ENCODE data around the gene SSRP1. TPM values are rescaled to one million over a fixed set of nuclear protein-coding genes. Genes with fewer than 3 reads are reported as not detected.

Gene SSRP1
- total and polyA plus RNA-seq, 2 donors (not counting 1 experiment from before 2014, with no cell fraction given) = 52.7 to 94.1 TPM

DNA sequence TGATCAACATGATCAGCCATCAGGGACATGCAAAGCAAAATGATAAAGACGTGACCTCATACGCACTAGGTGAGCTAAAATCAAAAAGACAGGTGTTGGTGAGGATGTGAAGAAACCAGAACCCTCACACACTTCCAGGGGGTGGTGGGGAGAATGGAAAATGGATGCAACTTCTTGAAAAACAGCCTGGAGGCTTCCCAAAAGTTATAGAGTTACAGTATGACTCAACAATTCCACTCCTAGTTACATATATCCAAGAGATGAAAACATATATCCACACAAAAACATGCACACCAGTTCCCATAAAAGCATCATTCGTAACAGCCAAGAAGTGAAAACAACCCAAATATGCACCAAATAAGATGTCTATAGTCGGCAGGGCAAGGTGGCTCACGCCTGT, 56.6 kb downstream of the SSRP1 start:
- Histone ChIP-seq H3K27me3 (ENCODE audit: control insufficient read depth, insufficient read depth, low read length) (no peaks in the 10 kb centered on the region), H3K9me3 (ENCODE audit: control insufficient read depth, insufficient read depth, low read depth, low read length) (no peaks in the 10 kb centered on the region), H2AFZ (ENCODE audit: low read length) (no peak overlapping the region), H3K4me3 (replicated peaks in 1 of 4; ENCODE audit: control extremely low read depth in 1 of 4, insufficient read depth in 1 of 4, low read depth in 3 of 4, low read length in 4 of 4) (no peak overlapping the region), H4K20me1 (ENCODE audit: control insufficient read depth, extremely low read depth, insufficient read depth, low read length) (no peaks in the 10 kb centered on the region), H3K79me2 (ENCODE audit: control insufficient read depth, insufficient read depth, low read length) (no peaks in the 10 kb centered on the region), H3K4me2 (ENCODE audit: extremely low read depth, insufficient read depth, low read length) (no peak overlapping the region), H3K27ac (ENCODE audit: insufficient read depth, low read length) (peak overlapping the region; percentile 65), H3K4me1 (ENCODE audit: control insufficient read depth, extremely low read depth, insufficient read depth, low read length) (peaks cover 16% of the 10 kb centered on the region), H3K9ac (ENCODE audit: insufficient read depth, low read length) (no peak overlapping the region), H3K36me3 (ENCODE audit: control insufficient read depth, insufficient read depth, low read length) (no peaks in the 10 kb centered on the region)
- TF ChIP-seq, protein P1, sequence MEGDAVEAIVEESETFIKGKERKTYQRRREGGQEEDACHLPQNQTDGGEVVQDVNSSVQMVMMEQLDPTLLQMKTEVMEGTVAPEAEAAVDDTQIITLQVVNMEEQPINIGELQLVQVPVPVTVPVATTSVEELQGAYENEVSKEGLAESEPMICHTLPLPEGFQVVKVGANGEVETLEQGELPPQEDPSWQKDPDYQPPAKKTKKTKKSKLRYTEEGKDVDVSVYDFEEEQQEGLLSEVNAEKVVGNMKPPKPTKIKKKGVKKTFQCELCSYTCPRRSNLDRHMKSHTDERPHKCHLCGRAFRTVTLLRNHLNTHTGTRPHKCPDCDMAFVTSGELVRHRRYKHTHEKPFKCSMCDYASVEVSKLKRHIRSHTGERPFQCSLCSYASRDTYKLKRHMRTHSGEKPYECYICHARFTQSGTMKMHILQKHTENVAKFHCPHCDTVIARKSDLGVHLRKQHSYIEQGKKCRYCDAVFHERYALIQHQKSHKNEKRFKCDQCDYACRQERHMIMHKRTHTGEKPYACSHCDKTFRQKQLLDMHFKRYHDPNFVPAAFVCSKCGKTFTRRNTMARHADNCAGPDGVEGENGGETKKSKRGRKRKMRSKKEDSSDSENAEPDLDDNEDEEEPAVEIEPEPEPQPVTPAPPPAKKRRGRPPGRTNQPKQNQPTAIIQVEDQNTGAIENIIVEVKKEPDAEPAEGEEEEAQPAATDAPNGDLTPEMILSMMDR (conservative IDR thresholded peaks at IDR 0.05 in 1 of 2, IDR thresholded peaks at IDR 0.05 in 1 of 2; ENCODE audit: low read depth in 1 of 2, low read length in 2 of 2) = no peak
- TF ChIP-seq EZH2 (IDR thresholded peaks at IDR 0.05; ENCODE audit: low read length, missing control alignments) = no peak
- DNase-seq (ENCODE audit: low read depth in 2 of 2) = peak in 1 of 2 donors; percentile 80

DNA sequence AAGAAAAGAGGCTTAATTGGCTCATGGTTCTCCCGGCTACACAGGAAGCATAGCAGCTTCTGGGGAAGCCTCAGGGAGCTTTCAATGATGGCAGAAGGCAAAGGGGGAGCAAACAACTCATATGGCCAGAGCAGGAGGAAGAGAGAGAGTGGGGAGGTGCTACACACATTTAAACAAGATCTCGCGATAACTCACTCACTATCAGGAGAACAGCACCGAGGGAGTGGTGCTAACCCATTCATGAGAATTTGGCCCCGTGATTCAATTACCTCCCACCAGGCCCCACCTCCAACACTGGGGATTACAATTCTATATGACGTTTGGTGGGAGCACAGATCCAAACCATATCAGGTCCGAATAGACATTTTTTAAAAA, 57.0 kb downstream of the SSRP1 start:
- no peaks in the 10 kb centered on the region for H3K79me2 ChIP-seq (ENCODE audit: control insufficient read depth, insufficient read depth, low read length)
- no peaks in the 10 kb centered on the region for H3K9me3 ChIP-seq (ENCODE audit: control insufficient read depth, insufficient read depth, low read depth, low read length)
- no peak for TF ChIP-seq EZH2 (IDR thresholded peaks at IDR 0.05; ENCODE audit: low read length, missing control alignments)
- TF ChIP-seq, protein P1 (conservative IDR thresholded peaks at IDR 0.05 in 1 of 2, IDR thresholded peaks at IDR 0.05 in 1 of 2; ENCODE audit: low read depth in 1 of 2, low read length in 2 of 2) = no peak
- no peak overlapping the region for H3K9ac ChIP-seq (ENCODE audit: insufficient read depth, low read length)
- H3K4me3 ChIP-seq (replicated peaks in 1 of 4; ENCODE audit: control extremely low read depth in 1 of 4, insufficient read depth in 1 of 4, low read depth in 3 of 4, low read length in 4 of 4) = no peak overlapping the region
- no peaks in the 10 kb centered on the region for H3K27me3 ChIP-seq (ENCODE audit: control insufficient read depth, insufficient read depth, low read length)
- no peaks in the 10 kb centered on the region for H3K36me3 ChIP-seq (ENCODE audit: control insufficient read depth, insufficient read depth, low read length)
- no peak for DNase-seq (ENCODE audit: low read depth in 2 of 2)
- H4K20me1 ChIP-seq (ENCODE audit: control insufficient read depth, extremely low read depth, insufficient read depth, low read length) = no peaks in the 10 kb centered on the region
- H3K4me2 ChIP-seq (ENCODE audit: extremely low read depth, insufficient read depth, low read length) = no peak overlapping the region
- H3K27ac ChIP-seq (ENCODE audit: insufficient read depth, low read length) = peak overlapping the region; percentile 65
- H2AFZ ChIP-seq (ENCODE audit: low read length) = no peak overlapping the region
- H3K4me1 ChIP-seq (ENCODE audit: control insufficient read depth, extremely low read depth, insufficient read depth, low read length) = peaks cover 16% of the 10 kb centered on the region

DNA sequence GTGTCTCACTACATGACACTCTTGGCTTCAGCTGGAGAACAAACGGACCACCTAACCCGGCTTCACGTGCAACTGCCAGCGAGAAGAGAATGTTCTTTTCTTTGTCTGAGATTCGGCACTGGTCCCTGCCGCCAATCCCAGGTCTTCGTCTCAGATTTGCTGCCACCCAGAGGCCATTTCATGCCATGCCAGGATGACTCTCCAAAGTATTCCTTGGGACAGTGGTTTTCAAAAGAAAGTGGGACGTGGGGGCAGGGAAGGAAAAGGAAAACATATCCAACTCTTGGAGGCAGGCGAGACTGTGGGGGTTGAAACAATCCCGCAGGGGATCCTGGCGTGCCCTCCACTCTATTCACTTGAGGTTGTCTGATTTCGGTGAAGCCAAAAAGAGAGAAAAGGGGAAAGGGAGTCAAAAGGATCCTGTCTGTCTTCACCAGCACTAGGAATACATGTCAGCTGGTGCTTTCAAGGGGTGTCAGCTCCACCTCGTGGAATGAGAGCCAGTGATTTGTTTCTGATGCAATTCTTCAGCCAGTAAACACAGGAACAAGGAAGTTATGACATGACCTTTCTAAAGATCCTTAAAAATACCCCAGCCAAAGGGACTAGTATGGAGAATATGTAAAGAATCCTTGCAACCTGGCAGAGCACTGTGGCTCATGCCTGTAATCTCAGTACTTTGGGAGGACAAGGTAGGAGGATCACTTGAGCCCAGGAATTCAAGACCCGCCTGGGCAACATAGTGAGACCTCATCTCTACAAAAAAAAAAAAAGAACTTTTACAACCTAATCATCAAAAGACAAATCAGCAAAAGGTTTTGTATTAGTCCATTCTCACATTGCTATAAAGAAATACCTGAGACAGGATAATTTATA, 57.6 kb downstream of the SSRP1 start:
- DNase-seq (ENCODE audit: low read depth in 2 of 2) = peak; percentile 60 to 86

More for the DNA sequence above, 57.6 kb downstream of the SSRP1 start:
- H4K20me1 ChIP-seq (ENCODE audit: control insufficient read depth, extremely low read depth, insufficient read depth, low read length) = no peaks in the 10 kb centered on the region
- peak overlapping the region in 1 of 4 experiments; percentile 36 for H3K4me3 ChIP-seq (replicated peaks in 1 of 4; ENCODE audit: control extremely low read depth in 1 of 4, insufficient read depth in 1 of 4, low read depth in 3 of 4, low read length in 4 of 4)
- H3K9ac ChIP-seq (ENCODE audit: insufficient read depth, low read length) = peak overlapping the region; percentile 48
- H2AFZ ChIP-seq (ENCODE audit: low read length) = peak overlapping the region; percentile 93
- H3K27ac ChIP-seq (ENCODE audit: insufficient read depth, low read length) = peak overlapping the region; percentile 64
- peaks cover 16% of the 10 kb centered on the region for H3K4me1 ChIP-seq (ENCODE audit: control insufficient read depth, extremely low read depth, insufficient read depth, low read length)
- no peaks in the 10 kb centered on the region for H3K27me3 ChIP-seq (ENCODE audit: control insufficient read depth, insufficient read depth, low read length)
- no peaks in the 10 kb centered on the region for H3K79me2 ChIP-seq (ENCODE audit: control insufficient read depth, insufficient read depth, low read length)
- TF ChIP-seq, protein P1 (conservative IDR thresholded peaks at IDR 0.05 in 1 of 2, IDR thresholded peaks at IDR 0.05 in 1 of 2; ENCODE audit: low read depth in 1 of 2, low read length in 2 of 2) = peak; percentile 80 to 93
- TF ChIP-seq EZH2 (IDR thresholded peaks at IDR 0.05; ENCODE audit: low read length, missing control alignments) = no peak
- no peaks in the 10 kb centered on the region for H3K9me3 ChIP-seq (ENCODE audit: control insufficient read depth, insufficient read depth, low read depth, low read length)
- peak overlapping the region; percentile 67 for H3K4me2 ChIP-seq (ENCODE audit: extremely low read depth, insufficient read depth, low read length)
- H3K36me3 ChIP-seq (ENCODE audit: control insufficient read depth, insufficient read depth, low read length) = no peaks in the 10 kb centered on the region
